T-helper 2 cell treated with Interferon-gamma antibody and Interleukin-4, amounts not matched to agents 5 μg/mL and 100 μg/mL, for 36 hours (primary cell): ENCODE measurements around the gene NQO2.
"Not testable (repeated sequence)": the region's sequence is repeated elsewhere in the genome, so short reads cannot be mapped to it uniquely, and the experiment has no call there.

Experiments used
- DNase-seq: peaks from one replicate; pipeline ENCODE4 v3.0.0; 2021; ENCODE audit warnings: low spot score
- H3K27ac Mint-ChIP-seq: one replicate; pipeline ENCODE4 v1.8.0; 2021; ENCODE audit warnings: mild to moderate bottlenecking, mixed read lengths
- H3K27me3 Mint-ChIP-seq: one replicate; pipeline ENCODE4 v1.8.0; 2021; ENCODE audit warnings: low read depth, mixed read lengths
- H3K36me3 Mint-ChIP-seq: one replicate; pipeline ENCODE4 v1.8.0; 2021; ENCODE audit warnings: low read depth, mixed read lengths
- H3K4me1 Mint-ChIP-seq: one replicate; pipeline ENCODE4 v1.8.0; 2021; ENCODE audit warnings: low read depth, mixed read lengths
- H3K4me3 Mint-ChIP-seq: one replicate; pipeline ENCODE4 v1.8.0; 2022; ENCODE audit warnings: mild to moderate bottlenecking, moderate library complexity, mixed read lengths
- H3K9me3 Mint-ChIP-seq: one replicate; pipeline ENCODE4 v1.8.0; 2021; ENCODE audit warnings: mixed read lengths

The NQO2 gene

DNA sequence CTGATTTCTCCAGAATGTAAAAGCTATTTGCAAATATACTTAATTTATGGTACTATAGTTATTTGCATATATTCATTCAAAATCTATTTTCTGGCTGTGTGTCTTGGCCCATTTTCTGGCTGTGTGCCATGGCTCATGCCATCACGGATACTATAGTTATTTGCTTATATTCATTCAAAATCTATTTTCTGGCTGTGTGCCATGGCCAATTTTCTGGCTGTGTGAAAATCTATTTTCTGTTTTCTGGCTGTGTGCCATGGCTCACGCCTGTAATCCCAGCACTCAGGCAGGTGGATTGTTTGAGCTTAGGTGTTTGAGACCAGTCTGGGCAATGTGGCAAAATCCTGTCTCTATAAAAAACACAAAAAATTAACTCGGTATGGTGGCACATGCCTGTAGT is 39.7 kb downstream of the NQO2 start:
- Mint-ChIP-seq H3K4me3 (no peak overlapping the region), H3K9me3 (peaks cover 10% of the 10 kb centered on the region), H3K4me1 (no peaks in the 10 kb centered on the region), H3K36me3 (peaks cover 4% of the 10 kb centered on the region), H3K27ac (no peak overlapping the region), H3K27me3 (peaks cover 31% of the 10 kb centered on the region)
- DNase-seq: no peak

DNA sequence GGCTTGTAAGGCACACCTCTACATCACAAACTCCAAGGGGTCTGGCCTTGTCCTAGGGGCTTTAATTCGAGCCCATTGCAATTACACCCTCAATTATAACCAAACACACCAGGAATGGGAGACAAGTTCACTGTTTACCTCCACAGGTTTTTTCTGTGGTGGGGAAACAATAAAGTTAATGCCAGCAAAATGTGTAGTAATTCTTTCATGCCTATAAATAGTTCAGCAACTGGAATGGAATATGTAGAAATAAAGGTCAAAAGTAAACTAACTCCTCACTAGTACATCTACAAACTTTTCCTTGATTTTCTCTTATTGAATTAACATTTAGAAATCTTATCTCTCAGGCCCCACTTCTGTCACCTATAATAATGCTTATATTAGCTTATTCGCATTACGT is 41.5 kb downstream of the NQO2 start:
- Mint-ChIP-seq H3K4me3 (no peak overlapping the region), H3K27me3 (peaks cover 23% of the 10 kb centered on the region), H3K4me1 (no peaks in the 10 kb centered on the region), H3K27ac (no peak overlapping the region), H3K36me3 (no peaks in the 10 kb centered on the region), H3K9me3 (peaks cover under 1% of the 10 kb centered on the region)
- DNase-seq: no peak

DNA sequence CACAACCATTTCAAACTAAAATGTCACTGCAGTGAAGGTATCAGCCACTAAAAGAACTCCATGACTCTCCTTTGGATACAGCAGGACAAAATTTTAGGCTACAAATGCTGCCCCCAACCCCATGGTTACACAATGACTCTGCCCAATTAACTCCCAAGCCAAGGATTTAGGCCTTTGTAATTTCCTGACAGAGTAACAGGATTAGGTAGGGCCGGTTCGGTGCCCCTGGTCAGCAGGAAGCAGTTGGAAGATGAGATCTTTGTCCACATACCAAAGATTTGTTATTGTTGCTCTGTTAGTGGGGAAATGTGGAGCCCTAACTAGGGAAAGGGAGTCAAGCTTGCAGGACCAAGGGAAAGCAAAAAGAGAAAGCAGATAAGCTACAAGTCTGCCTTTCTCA is 41.9 kb downstream of the NQO2 start:
- Mint-ChIP-seq H3K36me3 (no peaks in the 10 kb centered on the region), H3K27ac (no peak overlapping the region), H3K27me3 (peaks cover 20% of the 10 kb centered on the region), H3K9me3 (no peaks in the 10 kb centered on the region), H3K4me1 (no peaks in the 10 kb centered on the region), H3K4me3 (no peak overlapping the region)
- DNase-seq: no peak

DNA sequence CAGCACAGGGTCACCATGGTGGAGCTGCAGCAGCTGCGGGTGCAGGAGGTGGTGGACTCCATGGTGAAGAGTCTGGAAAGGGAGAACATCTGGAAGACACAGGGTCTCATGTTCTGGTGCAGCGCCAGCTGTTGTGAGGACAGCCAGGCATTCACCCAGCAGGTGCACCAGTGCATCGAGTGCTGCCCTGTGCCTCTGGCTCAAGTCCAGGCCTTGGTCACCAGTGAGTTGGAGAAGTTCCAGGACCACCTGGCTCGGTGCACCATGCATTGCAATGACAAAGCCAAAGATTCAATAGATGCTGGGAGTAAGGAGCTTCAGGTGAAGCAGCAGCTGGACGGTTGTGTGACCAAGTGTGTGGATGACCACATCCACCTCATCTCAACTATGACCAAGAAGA is 45.7 kb downstream of the NQO2 start:
- H3K4me1 Mint-ChIP-seq: no peaks in the 10 kb centered on the region
- H3K4me3 Mint-ChIP-seq: no peak overlapping the region
- no peak for DNase-seq
- H3K27ac Mint-ChIP-seq: no peak overlapping the region
- no peaks in the 10 kb centered on the region for H3K9me3 Mint-ChIP-seq
- peaks cover 6% of the 10 kb centered on the region for H3K27me3 Mint-ChIP-seq
- H3K36me3 Mint-ChIP-seq: no peaks in the 10 kb centered on the region

DNA sequence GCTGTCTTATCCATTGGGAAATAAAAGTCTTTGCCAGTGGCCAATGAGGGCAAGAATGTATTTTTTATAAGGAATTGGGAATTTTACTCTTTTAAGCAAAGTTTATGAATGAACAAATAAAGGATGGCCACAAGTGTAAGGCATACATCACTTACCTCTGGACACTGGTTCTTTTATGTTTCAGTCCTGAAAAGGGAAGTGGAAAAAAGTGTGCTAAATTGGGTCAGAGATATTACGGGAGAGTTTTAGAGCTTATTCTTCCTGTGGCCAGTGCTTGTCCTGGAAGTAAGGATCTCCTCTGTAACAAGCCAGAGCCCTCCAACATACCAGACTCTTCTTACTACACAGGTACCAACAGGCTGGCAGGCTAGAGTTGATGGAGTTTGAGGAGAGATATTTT is 46.1 kb downstream of the NQO2 start:
- no peak for DNase-seq
- Mint-ChIP-seq H3K4me3 (no peak overlapping the region), H3K9me3 (no peaks in the 10 kb centered on the region), H3K4me1 (no peaks in the 10 kb centered on the region), H3K27me3 (peaks cover 6% of the 10 kb centered on the region), H3K36me3 (no peaks in the 10 kb centered on the region), H3K27ac (no peak overlapping the region)

DNA sequence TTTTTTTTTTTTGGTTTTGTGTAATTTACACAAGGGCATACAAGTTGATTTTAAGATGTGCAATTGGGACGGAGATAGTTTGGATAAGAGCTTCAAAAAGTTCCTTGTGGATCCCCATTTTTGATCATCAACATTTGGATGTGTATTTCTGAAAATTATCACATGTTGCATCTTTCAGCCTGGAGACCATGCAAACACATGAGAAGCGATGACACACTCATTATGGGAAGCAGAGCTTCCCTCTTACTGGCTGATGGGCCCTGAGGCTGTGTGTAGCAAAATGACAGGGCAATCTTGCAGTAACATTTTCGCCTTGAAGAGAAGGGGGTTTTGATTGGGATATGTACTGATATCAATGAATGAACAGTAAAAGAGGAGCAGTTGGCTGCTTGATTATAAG is 46.6 kb downstream of the NQO2 start:
- no peaks in the 10 kb centered on the region for H3K4me1 Mint-ChIP-seq
- H3K27me3 Mint-ChIP-seq: peaks cover 2% of the 10 kb centered on the region
- H3K9me3 Mint-ChIP-seq: no peaks in the 10 kb centered on the region
- no peaks in the 10 kb centered on the region for H3K36me3 Mint-ChIP-seq
- no peak overlapping the region for H3K27ac Mint-ChIP-seq
- DNase-seq: no peak
- no peak overlapping the region for H3K4me3 Mint-ChIP-seq

DNA sequence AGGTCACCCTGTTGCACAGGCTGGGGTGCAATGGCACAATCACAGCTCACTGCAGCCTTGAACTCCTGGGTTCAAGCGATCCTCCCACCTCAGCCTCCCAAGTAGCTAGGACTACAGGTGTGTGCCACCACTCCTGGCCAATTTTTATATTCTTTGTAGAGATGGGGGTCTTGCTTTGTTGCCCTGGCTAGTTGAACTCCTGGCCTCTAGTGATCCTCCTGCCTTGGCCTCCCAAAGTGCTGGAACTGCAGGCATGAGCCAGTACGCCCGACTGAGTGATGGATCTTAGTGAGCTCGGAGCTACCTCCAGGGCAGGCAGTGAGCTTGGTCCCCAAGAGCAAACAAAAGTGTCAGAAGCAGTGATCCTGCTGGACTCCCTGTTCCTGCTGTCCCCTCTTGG is 48.3 kb downstream of the NQO2 start:
- not testable (repeated sequence) for H3K36me3 Mint-ChIP-seq, H3K9me3 Mint-ChIP-seq, H3K4me1 Mint-ChIP-seq, H3K4me3 Mint-ChIP-seq, H3K27me3 Mint-ChIP-seq, H3K27ac Mint-ChIP-seq, DNase-seq

DNA sequence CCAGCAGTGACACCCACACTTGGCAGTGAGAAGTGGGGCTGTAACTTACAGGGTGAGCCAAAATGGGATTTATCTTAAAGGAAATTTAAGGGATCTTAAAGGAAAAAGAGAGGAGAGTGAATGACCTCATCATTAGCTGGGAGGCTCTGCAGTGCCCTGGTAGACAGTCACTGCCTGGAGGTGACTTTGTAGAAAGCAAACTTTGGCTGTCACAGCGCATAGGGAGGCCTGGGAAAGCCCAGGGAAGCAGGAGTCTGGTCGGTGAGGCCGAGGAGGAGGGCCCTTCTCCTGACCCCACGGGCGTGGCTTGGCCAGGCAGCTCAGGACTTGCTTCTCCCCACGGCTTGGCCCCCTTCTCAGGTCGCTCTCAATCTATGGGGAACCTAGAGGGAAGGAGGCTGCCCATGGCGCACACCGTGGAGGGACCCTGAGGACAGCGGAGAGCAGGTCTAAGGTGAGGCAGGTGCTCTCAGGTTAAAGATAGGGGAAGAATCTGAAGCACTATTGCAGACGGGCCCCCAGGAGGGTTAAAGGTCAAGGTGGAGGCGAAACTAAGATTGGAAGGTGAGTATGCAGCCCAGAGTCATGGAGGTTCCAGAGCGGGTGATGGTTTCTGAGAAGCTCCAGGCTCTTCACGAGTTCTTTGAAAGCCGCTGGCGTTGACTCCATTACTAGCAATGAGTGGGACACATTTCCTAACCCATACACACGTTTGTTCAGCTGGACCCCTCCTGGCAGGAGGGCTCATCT is 53.0 kb downstream of the NQO2 start:
- Mint-ChIP-seq H3K9me3 (no peaks in the 10 kb centered on the region), H3K27me3 (no peaks in the 10 kb centered on the region), H3K27ac (peak overlapping the region; percentile 77), H3K4me3 (peak overlapping the region; percentile 84), H3K36me3 (no peaks in the 10 kb centered on the region), H3K4me1 (peaks cover 27% of the 10 kb centered on the region)
- DNase-seq: no peak

DNA sequence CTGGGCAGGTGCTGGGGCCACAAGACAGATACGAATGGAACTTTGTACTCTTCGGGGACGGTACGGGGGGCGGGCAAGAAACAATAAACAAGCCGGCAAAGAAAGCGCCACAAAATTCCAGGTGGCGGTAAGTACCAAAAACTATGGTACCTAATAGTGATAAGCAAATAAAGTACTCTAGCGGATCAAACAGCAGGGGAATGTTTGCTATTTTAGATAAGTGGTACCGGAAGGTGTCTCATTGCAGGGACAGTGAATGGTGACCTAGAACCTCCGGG is 53.5 kb downstream of the NQO2 start:
- Mint-ChIP-seq H3K4me1 (peaks cover 27% of the 10 kb centered on the region), H3K27me3 (no peaks in the 10 kb centered on the region), H3K27ac (peak overlapping the region; percentile 77), H3K4me3 (peak overlapping the region; percentile 84), H3K9me3 (no peaks in the 10 kb centered on the region), H3K36me3 (no peaks in the 10 kb centered on the region)
- DNase-seq: no peak

DNA sequence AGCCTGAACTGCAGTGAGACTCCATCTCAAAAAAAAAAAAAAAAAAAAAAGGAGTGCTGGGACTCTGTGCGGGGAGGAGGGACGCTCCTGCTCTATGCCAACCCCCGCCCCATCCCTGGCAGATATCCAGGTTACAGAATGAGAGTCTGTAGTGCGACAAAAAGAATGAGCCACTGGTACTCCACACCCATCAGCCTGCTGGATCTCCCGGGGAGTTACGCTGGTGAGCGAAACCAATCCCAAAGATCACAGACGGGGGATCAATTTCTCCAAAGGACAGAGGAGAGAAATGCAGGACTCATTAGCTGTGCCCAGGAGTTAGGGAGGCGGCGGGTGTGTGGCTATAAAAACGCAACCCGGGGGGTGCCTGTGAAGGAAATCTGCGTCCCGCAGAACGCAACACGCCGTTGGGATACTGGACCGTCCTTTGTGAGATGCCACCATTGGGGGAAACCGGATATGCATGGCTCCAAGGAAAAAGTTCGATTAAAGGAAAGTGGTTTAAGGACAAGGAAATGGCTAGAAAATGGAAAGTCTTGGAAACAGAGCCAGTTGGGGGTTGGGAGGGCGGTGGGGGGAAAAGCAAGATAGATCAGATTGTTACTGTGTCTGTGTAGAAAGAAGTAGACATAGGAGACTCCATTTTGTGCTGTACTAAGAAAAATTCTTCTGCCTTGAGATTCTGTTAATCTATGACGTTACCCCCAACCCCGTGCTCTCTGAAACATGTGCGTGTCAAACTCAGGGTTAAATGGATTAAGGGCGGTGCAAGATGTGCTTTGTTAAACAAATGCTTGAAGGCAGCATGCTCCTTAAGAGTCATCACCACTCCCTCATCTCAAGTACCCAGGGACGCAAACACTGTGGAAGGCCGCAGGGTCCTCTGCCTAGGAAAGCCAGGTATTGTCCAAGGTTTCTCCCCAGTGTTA is 54.8 kb downstream of the NQO2 start:
- Mint-ChIP-seq H3K4me3 (peak overlapping the region; percentile 84), H3K4me1 (peaks cover 39% of the 10 kb centered on the region), H3K27ac (peak overlapping the region; percentile 26)
- not testable (repeated sequence) for H3K27me3 Mint-ChIP-seq, H3K9me3 Mint-ChIP-seq, DNase-seq, H3K36me3 Mint-ChIP-seq

DNA sequence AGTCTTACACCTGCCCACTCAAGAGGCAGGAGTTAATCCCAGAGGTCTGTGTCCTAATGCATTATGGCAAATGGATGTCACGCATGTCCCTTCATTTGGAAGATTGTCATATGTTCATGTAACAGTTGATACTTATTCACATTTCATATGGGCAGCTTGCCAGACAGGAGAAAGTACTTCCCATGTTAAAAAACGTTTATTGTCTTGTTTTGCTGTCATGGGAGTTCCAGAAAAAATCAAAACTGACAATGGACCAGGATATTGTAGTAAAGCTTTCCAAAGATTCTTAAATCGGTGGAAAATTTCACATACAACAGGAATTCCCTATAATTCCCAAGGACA is 55.4 kb downstream of the NQO2 start:
- DNase-seq, H3K9me3 Mint-ChIP-seq, H3K36me3 Mint-ChIP-seq, H3K27ac Mint-ChIP-seq, H3K27me3 Mint-ChIP-seq: not testable (repeated sequence)
- Mint-ChIP-seq H3K4me1 (peaks cover 41% of the 10 kb centered on the region), H3K4me3 (peak overlapping the region; percentile 39)

DNA sequence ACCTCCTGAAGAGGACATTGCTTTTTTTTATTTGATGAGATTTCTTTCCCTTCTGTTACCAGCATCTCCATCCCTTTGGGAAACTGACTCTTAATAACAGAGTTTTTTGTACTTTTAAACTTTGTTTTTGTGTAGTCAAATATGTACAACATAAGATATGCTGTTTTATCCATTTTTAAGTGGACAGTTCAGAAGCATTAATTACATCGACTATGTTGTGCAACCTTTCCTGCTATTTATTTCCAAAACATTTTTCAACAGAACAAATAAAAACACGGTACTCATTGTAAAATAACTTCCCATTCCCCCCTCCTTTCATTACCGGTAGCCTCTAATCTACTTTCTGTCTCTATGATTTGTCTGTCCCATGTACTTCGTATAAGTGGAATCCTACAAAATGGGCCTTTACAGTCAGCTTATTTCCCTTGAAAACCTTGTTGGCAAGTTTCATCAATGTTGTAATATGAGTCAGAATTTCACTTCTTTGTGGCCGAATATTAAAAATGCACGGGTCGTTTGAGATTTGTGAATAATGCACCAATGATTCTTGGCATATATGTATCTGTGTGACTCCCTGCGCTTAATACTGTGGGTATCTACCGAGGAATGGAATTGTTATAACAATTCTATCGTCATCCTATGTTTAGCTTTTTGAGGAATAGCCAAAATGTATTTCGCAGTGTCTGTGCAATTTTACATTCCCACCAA is 57.5 kb downstream of the NQO2 start:
- Mint-ChIP-seq H3K36me3 (no peaks in the 10 kb centered on the region), H3K27ac (no peak overlapping the region), H3K4me3 (no peak overlapping the region), H3K4me1 (peaks cover 47% of the 10 kb centered on the region), H3K9me3 (no peaks in the 10 kb centered on the region), H3K27me3 (no peaks in the 10 kb centered on the region)
- no peak for DNase-seq

DNA sequence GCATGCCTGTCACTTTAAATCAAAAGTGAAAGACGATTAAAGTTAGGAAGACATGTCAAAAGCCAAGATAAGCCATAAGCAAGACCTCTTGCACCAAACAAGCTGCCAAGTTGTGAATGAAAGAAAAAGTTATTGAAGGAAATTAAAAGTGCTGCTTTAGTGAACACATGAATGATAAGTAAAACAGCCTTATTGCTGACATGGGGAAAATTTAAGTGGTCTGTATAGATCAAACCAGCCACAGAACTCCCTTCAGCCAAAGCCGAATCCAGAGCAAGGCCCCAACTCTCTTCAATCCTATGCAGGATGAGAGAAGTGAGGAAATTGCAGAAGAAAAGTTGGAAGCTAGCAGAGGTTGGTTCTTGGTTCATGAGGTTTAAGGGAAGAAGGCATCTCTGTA is 59.3 kb downstream of the NQO2 start:
- H3K36me3 Mint-ChIP-seq: no peaks in the 10 kb centered on the region
- peaks cover 37% of the 10 kb centered on the region for H3K4me1 Mint-ChIP-seq
- H3K27ac Mint-ChIP-seq: peak overlapping the region; percentile 73
- H3K27me3 Mint-ChIP-seq: no peaks in the 10 kb centered on the region
- no peaks in the 10 kb centered on the region for H3K9me3 Mint-ChIP-seq
- DNase-seq: no peak
- peak overlapping the region; percentile 35 for H3K4me3 Mint-ChIP-seq

DNA sequence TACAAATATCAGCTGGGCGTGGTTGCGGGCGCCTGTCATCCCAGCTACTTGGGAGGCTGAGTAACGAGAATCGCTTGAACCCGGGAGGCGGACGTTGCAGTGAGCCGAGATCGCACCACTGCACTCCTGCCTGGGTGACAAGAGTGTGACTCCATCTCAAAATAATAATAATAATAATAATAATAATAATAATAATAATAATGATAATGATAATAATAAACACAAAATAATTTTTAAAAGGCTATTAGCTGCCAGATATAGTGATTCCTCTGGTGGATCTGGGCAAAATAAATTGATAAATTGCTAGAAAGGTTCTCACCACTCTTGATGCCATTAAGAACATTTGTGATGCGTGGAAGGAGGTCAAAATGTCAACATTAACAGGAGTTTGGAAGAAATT is 60.4 kb downstream of the NQO2 start:
- not testable (repeated sequence) for H3K9me3 Mint-ChIP-seq, H3K4me3 Mint-ChIP-seq, H3K36me3 Mint-ChIP-seq, H3K27ac Mint-ChIP-seq, H3K27me3 Mint-ChIP-seq, DNase-seq
- H3K4me1 Mint-ChIP-seq: peaks cover 37% of the 10 kb centered on the region
